ENCODE measurements around the gene VSTM2A.

Gene VSTM2A

GRCh38 chr7:54615537-54615936, 73.4 kb downstream of the VSTM2A start:
- no peak for DNase-seq (ENCODE audit: low read depth in 2 of 2)

Data from stimulated activated CD8-positive, alpha-beta memory T cell treated with anti-CD3 and anti-CD28 coated beads, Interleukin-2, amount 100 ng/mL, for 1 hour (primary cell).